Smooth muscle cell of bladder (primary cell): ENCODE results near the gene ARAP1. TPM values are rescaled to one million over a fixed set of nuclear protein-coding genes. Genes with fewer than 3 reads are reported as not detected.

Source experiments
- total RNA-seq: library from RNA; depleted of rRNA; stranded (reverse); fragments of >200 nt; gene quantifications from 2 replicates; pipeline ENCODE4 v1.2.3, GENCODE V29; 2014

ARAP1 gene
- total RNA-seq: 78.8 and 104 TPM in 2 replicates

DNA sequence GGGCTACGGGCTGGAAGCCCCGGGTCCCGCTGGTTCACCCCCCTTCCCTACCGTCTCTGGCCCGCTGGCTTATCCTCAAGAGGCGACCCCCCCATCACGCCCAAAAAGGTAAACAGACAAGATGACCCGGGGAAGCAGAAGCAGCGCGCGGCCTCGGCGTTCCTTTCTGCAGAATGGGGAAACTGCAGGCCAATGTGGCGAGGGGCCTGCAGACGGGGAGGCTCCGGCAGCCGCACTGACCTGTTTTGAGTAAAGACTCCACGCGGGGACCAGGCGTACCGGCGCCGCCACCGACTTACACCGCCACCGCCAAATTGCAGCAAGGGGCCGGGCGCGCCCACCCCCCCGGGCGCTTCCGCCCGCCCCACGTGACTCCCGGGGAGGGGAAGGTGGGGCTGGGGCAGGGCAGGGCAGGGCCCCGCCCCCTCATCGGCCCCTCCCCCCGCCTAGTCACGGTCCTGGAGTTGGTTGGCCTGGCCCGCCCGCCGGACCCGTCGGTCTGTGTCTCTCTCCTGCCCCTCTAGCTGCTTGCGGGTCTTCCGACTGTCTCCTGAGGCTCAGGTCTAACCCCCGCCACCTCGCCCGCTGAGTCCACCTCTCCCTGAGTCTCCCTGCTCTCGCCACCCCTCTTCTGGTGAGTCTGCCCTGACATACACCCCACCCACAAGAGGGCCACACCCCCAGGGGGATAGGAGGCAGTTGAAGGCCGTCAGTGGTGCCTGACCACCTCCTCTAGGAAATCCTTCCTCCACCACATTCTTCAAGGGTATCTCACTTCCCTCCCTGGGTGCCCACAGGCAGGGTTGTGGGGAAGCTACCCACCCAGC is at the start of gene ARAP1:
Gene ARAP1, minus strand, starts transcription at position 321 of the 827 bp plus-strand sequence. CDS start 25,280 bp downstream, outside the sequence.

GRCh38 chr11:72793425-72794367 is 41.5 kb upstream of the ARAP1 start, which contains the start of gene STARD10:
TSS of gene STARD10 (minus strand) at chr11:72794047. CDS start at chr11:72781181, 12,866 bp downstream.

DNA sequence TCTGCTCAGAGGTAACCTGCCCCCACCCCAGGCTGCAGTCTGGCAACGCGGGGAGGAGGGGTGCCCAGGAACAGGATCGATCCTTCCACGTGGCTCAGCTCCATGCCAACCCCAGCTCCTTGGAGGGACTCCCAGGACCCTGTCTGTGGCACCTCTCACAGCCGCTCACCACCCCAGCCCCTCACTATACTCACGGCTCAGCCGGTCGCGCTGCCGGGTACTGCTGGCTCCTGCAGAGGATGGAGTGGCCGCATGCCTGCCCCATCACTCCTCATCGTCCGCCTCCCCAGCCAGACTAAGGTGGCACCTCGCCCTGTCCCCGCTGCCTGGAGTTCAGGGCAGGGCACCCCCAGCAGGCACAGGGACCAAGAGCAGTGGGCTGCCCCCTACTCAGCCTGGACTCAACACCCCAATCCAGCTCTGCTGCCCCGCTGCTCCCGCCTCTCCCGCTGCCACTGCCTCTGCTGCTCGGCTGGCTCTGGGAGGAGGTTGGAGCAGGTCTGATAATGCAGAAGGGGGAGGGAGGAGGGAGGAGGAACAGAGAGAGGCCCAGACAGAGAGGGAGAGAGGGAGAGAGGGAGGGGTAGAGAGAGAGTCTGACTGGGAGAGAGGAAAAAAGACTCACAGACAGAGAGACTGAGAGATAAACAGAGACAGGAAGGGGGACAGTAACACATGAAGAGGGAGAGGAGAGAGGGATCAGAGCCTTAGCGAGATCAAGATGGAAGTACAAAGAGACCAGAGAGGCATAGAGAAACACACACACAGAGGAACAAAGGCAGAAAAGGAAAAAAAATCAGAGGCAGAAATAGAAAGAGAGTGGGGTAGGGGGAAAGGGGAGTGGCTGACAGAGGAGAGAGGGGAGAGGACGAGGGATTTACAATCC is 78.0 kb downstream of the ARAP1 start, which contains the start of gene PDE2A:
Gene PDE2A, minus strand, starts transcription at position 480 of the 886 bp plus-strand sequence. Its CDS starts 215 bp downstream, at position 265.

Other genes starting within 250 kb of the ARAP1 start
- 0.18 and 0.28 TPM in 2 replicates for gene PDE2A, start 78.0 kb downstream of the ARAP1 start, total RNA-seq
- gene STARD10, start 41.6 kb upstream of the ARAP1 start, total RNA-seq: 36.0 and 42.9 TPM in 2 replicates
- gene ATG16L2, start 62.0 kb upstream of the ARAP1 start, total RNA-seq: 2.7 and 6.2 TPM in 2 replicates